Left ventricle myocardium inferior (tissue), 1 donor: ENCODE results near the gene RTN4R. TPM values are rescaled to one million over a fixed set of nuclear protein-coding genes. Genes with fewer than 3 reads are reported as not detected.
"Not testable (repeated sequence)": the region's sequence is repeated elsewhere in the genome, so short reads cannot be mapped to it uniquely, and the experiment has no call there.

Experiments
- DNase-seq: peaks from one replicate; pipeline ENCODE4 v3.0.0-alpha.2; 2020
- H3K27ac ChIP-seq: fragments of 200-600 bp; replicated peaks from 2 replicates; pipeline ENCODE4 v1.8.0; 2021
- H3K27me3 ChIP-seq: fragments of 200-600 bp; 2 replicates; pipeline ENCODE4 v1.8.0; 2021; ENCODE audit warnings: low read depth
- H3K36me3 ChIP-seq: fragments of 200-600 bp; 2 replicates; pipeline ENCODE4 v1.8.0; 2021
- H3K4me1 ChIP-seq: fragments of 200-600 bp; 2 replicates; pipeline ENCODE4 v1.8.0; 2021
- H3K4me3 ChIP-seq: fragments of 200-600 bp; 2 replicates; pipeline ENCODE4 v1.8.0; 2021; ENCODE audit warnings: mild to moderate bottlenecking, moderate library complexity
- H3K9me3 ChIP-seq: fragments of 200-600 bp; replicated peaks from 2 replicates; pipeline ENCODE4 v1.8.0; 2021
- intact Hi-C: fragments of 100-400 bp; cut with micrococcal nuclease; formaldehyde crosslinking; loops from one replicate; pipeline ENCODE4 v1.11.0; 2022
- total RNA-seq: library from RNA; stranded (reverse); fragmentation: NEBNext Ultra II Directional; extraction: Animal tissue kit (Norgen Biotek cat#: 25700); gene quantifications from one replicate; pipeline ENCODE4 v1.2.1, GENCODE V29; 2021
- TF ChIP-seq, protein P1 (sequence below): fragments of 200-600 bp; IDR thresholded peaks from 2 replicates; pipeline ENCODE4 v1.8.0; 2021; ENCODE audit warnings: antibody characterized with exemption, mild to moderate bottlenecking, borderline replicate concordance
- donor health status: DM: no; HTN: yes; CAD: no; lungs with severe emphysema.

Gene RTN4R
- total RNA-seq, 1 donor from 2014 or later: 0.96 TPM

DNA sequence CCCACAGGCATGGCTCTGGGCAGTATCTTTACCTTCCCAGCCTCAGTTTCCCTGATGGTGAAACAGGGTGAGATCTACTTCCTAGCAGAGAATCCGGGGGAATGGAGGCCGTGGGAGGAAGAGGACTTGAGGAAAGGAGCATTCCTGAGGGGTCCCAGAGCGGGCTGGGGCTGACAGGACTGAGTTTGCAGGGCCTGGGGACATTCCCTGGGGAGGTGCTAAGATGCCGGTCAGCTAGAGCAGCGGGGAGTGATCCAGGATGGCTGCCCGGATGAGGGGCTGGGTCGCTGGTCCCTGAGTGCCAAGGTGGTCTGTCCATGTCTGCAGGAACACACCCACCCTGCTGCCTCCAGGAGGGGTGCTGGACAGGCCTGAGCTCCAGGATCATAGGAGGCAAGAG, 8.3 kb upstream of the RTN4R start:
- no peak for DNase-seq
- H3K9me3 ChIP-seq: no peaks in the 10 kb centered on the region
- TF ChIP-seq, protein P1, sequence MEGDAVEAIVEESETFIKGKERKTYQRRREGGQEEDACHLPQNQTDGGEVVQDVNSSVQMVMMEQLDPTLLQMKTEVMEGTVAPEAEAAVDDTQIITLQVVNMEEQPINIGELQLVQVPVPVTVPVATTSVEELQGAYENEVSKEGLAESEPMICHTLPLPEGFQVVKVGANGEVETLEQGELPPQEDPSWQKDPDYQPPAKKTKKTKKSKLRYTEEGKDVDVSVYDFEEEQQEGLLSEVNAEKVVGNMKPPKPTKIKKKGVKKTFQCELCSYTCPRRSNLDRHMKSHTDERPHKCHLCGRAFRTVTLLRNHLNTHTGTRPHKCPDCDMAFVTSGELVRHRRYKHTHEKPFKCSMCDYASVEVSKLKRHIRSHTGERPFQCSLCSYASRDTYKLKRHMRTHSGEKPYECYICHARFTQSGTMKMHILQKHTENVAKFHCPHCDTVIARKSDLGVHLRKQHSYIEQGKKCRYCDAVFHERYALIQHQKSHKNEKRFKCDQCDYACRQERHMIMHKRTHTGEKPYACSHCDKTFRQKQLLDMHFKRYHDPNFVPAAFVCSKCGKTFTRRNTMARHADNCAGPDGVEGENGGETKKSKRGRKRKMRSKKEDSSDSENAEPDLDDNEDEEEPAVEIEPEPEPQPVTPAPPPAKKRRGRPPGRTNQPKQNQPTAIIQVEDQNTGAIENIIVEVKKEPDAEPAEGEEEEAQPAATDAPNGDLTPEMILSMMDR: no peak

GRCh38 chr22:20275836-20276235, 7.7 kb upstream of the RTN4R start:
- intact Hi-C loops: no loop called here

More for the DNA sequence above, 8.3 kb upstream of the RTN4R start:
- Histone ChIP-seq H3K27ac (no peak overlapping the region), H3K36me3 (no peaks in the 10 kb centered on the region), H3K4me1 (peaks cover 5% of the 10 kb centered on the region), H3K4me3 (no peak overlapping the region), H3K27me3 (no peaks in the 10 kb centered on the region)
- intact Hi-C loops: no loop called here

GRCh38 chr22:20275325-20275724, 7.2 kb upstream of the RTN4R start:
- DNase-seq, H3K27me3 ChIP-seq, H3K4me1 ChIP-seq, intact Hi-C loops, H3K9me3 ChIP-seq, H3K27ac ChIP-seq, H3K4me3 ChIP-seq, H3K36me3 ChIP-seq: not testable (repeated sequence)

More at GRCh38 chr22:20275836-20276235, 7.7 kb upstream of the RTN4R start:
- Histone ChIP-seq H3K27me3 (no peaks in the 10 kb centered on the region), H3K27ac (no peak overlapping the region), H3K36me3 (no peaks in the 10 kb centered on the region), H3K4me3 (no peak overlapping the region), H3K9me3 (no peaks in the 10 kb centered on the region), H3K4me1 (peaks cover 5% of the 10 kb centered on the region)
- DNase-seq: no peak
- TF ChIP-seq, protein P1: no peak

GRCh38 chr22:20274374-20274773, 6.3 kb upstream of the RTN4R start:
- H3K36me3 ChIP-seq, H3K27ac ChIP-seq, H3K9me3 ChIP-seq, DNase-seq, intact Hi-C loops, H3K4me3 ChIP-seq, H3K27me3 ChIP-seq, H3K4me1 ChIP-seq: not testable (repeated sequence)

DNA sequence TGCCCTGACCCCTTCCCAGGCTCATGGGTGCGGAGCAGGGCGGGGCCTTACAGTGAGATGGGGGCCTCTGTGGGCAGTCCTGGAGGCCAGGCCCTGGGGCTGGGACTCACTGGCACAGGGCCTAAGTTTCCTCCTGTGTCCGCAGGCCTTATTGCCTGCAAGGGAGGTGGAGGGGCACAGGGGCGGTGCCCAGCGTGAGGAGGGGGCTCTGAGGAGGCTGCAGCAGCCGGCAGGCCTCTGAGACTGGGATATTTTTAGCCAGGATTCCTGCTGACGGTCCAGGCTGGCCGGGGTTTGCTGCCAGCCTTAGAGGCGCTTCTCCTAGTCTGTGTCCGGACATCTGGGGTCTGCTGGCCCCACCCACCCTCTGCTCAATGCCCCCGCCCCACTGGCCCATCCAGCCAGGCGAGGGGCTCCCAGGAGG, 5.7 kb upstream of the RTN4R start:
- DNase-seq: no peak
- Histone ChIP-seq H3K36me3 (no peaks in the 10 kb centered on the region), H3K27me3 (no peaks in the 10 kb centered on the region), H3K9me3 (no peaks in the 10 kb centered on the region), H3K4me3 (no peak overlapping the region), H3K4me1 (peaks cover 5% of the 10 kb centered on the region), H3K27ac (no peak overlapping the region)
- TF ChIP-seq, protein P1: no peak
- intact Hi-C loops: no loop called here

GRCh38 chr22:20272700-20273099, 4.6 kb upstream of the RTN4R start:
- Histone ChIP-seq H3K27me3 (no peaks in the 10 kb centered on the region), H3K9me3 (no peaks in the 10 kb centered on the region), H3K4me3 (no peak overlapping the region), H3K4me1 (peaks cover 11% of the 10 kb centered on the region), H3K27ac (no peak overlapping the region), H3K36me3 (no peaks in the 10 kb centered on the region)
- DNase-seq: no peak
- intact Hi-C loops: no loop called here
- TF ChIP-seq, protein P1: no peak

- TF ChIP-seq, protein P1: no peak
- intact Hi-C loops: no loop called here
- peaks cover 16% of the 10 kb centered on the region for H3K4me1 ChIP-seq
- no peak overlapping the region for H3K4me3 ChIP-seq
- no peak overlapping the region for H3K27ac ChIP-seq
- H3K36me3 ChIP-seq: no peaks in the 10 kb centered on the region
- no peaks in the 10 kb centered on the region for H3K27me3 ChIP-seq
- DNase-seq: no peak
- H3K9me3 ChIP-seq: no peaks in the 10 kb centered on the region
Measured at GRCh38 chr22:20272174-20272573, 4.1 kb upstream of the RTN4R start.
